Muscle of arm (tissue), 12 donors: Measurements from ENCODE around the gene DMBX1. TPM values are rescaled to one million over a fixed set of nuclear protein-coding genes. Genes with fewer than 3 reads are reported as not detected.

ENCODE experiments used
- polyA plus RNA-seq, 12 donors: library from polyadenylated mRNA; unstranded; fragments of 120-200 nt; gene quantifications; one replicate each; pipeline ENCODE4 v1.2.1, GENCODE V29; 2013; ENCODE audit not compliant: insufficient read length in 12 of 12

Gene DMBX1
- polyA plus RNA-seq, 12 donors: 0.04 to 0.07 (median 0.07) TPM; not detected in 9

Other genes with a start within 250 kb of the DMBX1 start
- gene RAD54L, start 242.1 kb upstream of the DMBX1 start, polyA plus RNA-seq: 1 to 10 TPM in 10 of 12 donors, not detected in 2; 3.7 to 8.7 (median 6.5) TPM
- gene LRRC41, start 186.2 kb upstream of the DMBX1 start, polyA plus RNA-seq: 10 to 100 TPM in 11 of 12 donors, not detected in 1; 44.1 to 62.3 (median 57.2) TPM
- gene UQCRH, start 186.1 kb upstream of the DMBX1 start, polyA plus RNA-seq: 100 to 1,000 TPM in 11 of 12 donors, not detected in 1; 227 to 307 (median 272) TPM
- gene NSUN4, start 149.0 kb upstream of the DMBX1 start, polyA plus RNA-seq: 10 to 100 TPM in 11 of 12 donors, not detected in 1; 13.8 to 16.1 (median 14.5) TPM
- gene FAAH, start 95.5 kb upstream of the DMBX1 start, polyA plus RNA-seq: 10 to 100 TPM in 11 of 12 donors, not detected in 1; 10.8 to 25.8 (median 17.5) TPM
- under 1 TPM in 1 of 12 donors, not detected in 11; 0.22 TPM for gene KNCN, start 61.8 kb downstream of the DMBX1 start, polyA plus RNA-seq
- 10 to 100 TPM in 11 of 12 donors, not detected in 1; 15.1 to 44.6 (median 26.3) TPM for gene MKNK1, start 114.4 kb downstream of the DMBX1 start, polyA plus RNA-seq
- gene MOB3C, start 127.0 kb downstream of the DMBX1 start, polyA plus RNA-seq: 10 to 100 TPM in 11 of 12 donors, not detected in 1; 10.9 to 15.1 (median 12.5) TPM
- gene ATPAF1, start 178.5 kb downstream of the DMBX1 start, polyA plus RNA-seq: 10 to 100 TPM in 11 of 12 donors, not detected in 1; 25.3 to 82.5 (median 59.9) TPM
- under 1 TPM in 4 of 12 donors, not detected in 8; 0.20 to 0.58 (median 0.35) TPM for gene TEX38, start 182.0 kb downstream of the DMBX1 start, polyA plus RNA-seq
- gene EFCAB14, start 229.3 kb downstream of the DMBX1 start, polyA plus RNA-seq: 100 to 1,000 TPM in 6 of 12 donors, 10 to 100 TPM in 6; 68.6 to 122 (median 100) TPM